Liver (tissue), 9 donors: ENCODE measurements around the gene SCN3A. TPM values are rescaled to one million over a fixed set of nuclear protein-coding genes. Genes with fewer than 3 reads are reported as not detected.

Experiments used
- DNase-seq: peaks from one replicate; pipeline ENCODE4 v3.0.0-alpha.2; 2017; ENCODE audit warnings: low spot score
- H3K27ac ChIP-seq, 2 donors: one replicate each; pipeline ENCODE4 v1.7.0; 2013; ENCODE audit warnings: inconsistent platforms in 2 of 2, low read length in 2 of 2, control low read depth in 1 of 2, low read depth in 1 of 2, mild to moderate bottlenecking in 1 of 2
- H3K27me3 ChIP-seq, 4 donors: one replicate each; pipeline versions ENCODE4 v1.6.1 to v1.7.0; 2013; ENCODE audit warnings: low read length in 3 of 4, inconsistent platforms in 1 of 4, mild to moderate bottlenecking in 1 of 4, moderate library complexity in 1 of 4; ENCODE audit not compliant: control insufficient read depth in 4 of 4, insufficient read depth in 4 of 4
- H3K36me3 ChIP-seq, 4 donors: one replicate each; pipeline versions ENCODE4 v1.6.1 to v1.7.0; 2013; ENCODE audit warnings: low read length in 3 of 4, mild to moderate bottlenecking in 3 of 4, low read depth in 1 of 4, moderate library complexity in 1 of 4; ENCODE audit not compliant: control insufficient read depth in 4 of 4, insufficient read depth in 3 of 4
- H3K4me1 ChIP-seq, 4 donors: one replicate each; pipeline versions ENCODE4 v1.6.1 to v1.7.0; 2013; ENCODE audit warnings: low read length in 3 of 4, mild to moderate bottlenecking in 3 of 4, moderate library complexity in 1 of 4; ENCODE audit not compliant: control insufficient read depth in 4 of 4, insufficient read depth in 4 of 4
- H3K4me3 ChIP-seq, 3 donors: one replicate each; pipeline versions ENCODE4 v1.6.1 to v1.7.0; 2013; ENCODE audit warnings: low read length in 3 of 3, control low read depth in 1 of 3, low read depth in 1 of 3, mild to moderate bottlenecking in 1 of 3
- H3K9ac ChIP-seq, 2 donors: one replicate each; pipeline ENCODE4 v1.7.0; 2013; ENCODE audit warnings: low read length in 2 of 2, mild to moderate bottlenecking in 2 of 2, moderate library complexity in 2 of 2, control low read depth in 1 of 2, low read depth in 1 of 2
- H3K9me3 ChIP-seq, 4 donors: one replicate each; pipeline versions ENCODE4 v1.6.1 to v1.7.0; 2013; ENCODE audit warnings: low read length in 3 of 4; ENCODE audit not compliant: control insufficient read depth in 4 of 4
- ATF3 ChIP-seq: IDR thresholded peaks from 2 replicates; pipeline ENCODE4 v1.6.1; 2016; ENCODE audit warnings: antibody characterized with exemption
- CTCF ChIP-seq: fragments of 150-350 bp; IDR thresholded peaks from 2 replicates; pipeline ENCODE4 v1.5.1; 2017; ENCODE audit warnings: improper control_type of control experiment, low read depth, low read length; ENCODE audit not compliant: missing input control
- EGR1 ChIP-seq, 2 donors: IDR thresholded peaks; 2 replicates each; pipeline ENCODE4 v1.6.1; 2016 to 2018; ENCODE audit warnings: antibody characterized with exemption in 2 of 2, low read depth in 2 of 2
- FOXA1 ChIP-seq: IDR thresholded peaks from 2 replicates; pipeline ENCODE4 v1.6.1; 2016; ENCODE audit warnings: antibody characterized with exemption
- FOXA2 ChIP-seq: IDR thresholded peaks from 2 replicates; pipeline ENCODE4 v1.6.1; 2016; ENCODE audit warnings: antibody characterized with exemption
- GABPA ChIP-seq, 2 donors: IDR thresholded peaks in 1 of 2; conservative IDR thresholded peaks in 1 of 2; 2 replicates each; pipeline ENCODE4 v1.6.1; 2016; ENCODE audit warnings: antibody characterized with exemption in 2 of 2, mild to moderate bottlenecking in 1 of 2, moderate library complexity in 1 of 2
- HNF4A ChIP-seq, 2 donors: conservative IDR thresholded peaks; 2 replicates each; pipeline ENCODE4 v1.6.1; 2016; ENCODE audit warnings: antibody characterized with exemption in 2 of 2, mild to moderate bottlenecking in 2 of 2
- MAX ChIP-seq: IDR thresholded peaks from 2 replicates; pipeline ENCODE4 v1.6.1; 2016; ENCODE audit warnings: antibody characterized with exemption
- RAD21 ChIP-seq, 2 donors: IDR thresholded peaks; 2 replicates each; pipeline ENCODE4 v1.6.1; 2016; ENCODE audit warnings: antibody characterized with exemption in 2 of 2, mild to moderate bottlenecking in 2 of 2
- REST ChIP-seq: IDR thresholded peaks from 2 replicates; pipeline ENCODE4 v1.6.1; 2016; ENCODE audit warnings: antibody characterized with exemption, mild to moderate bottlenecking
- RXRA ChIP-seq, 2 donors: IDR thresholded peaks; 2 replicates each; pipeline ENCODE4 v1.6.1; 2017 to 2018; ENCODE audit warnings: antibody characterized with exemption in 2 of 2, mild to moderate bottlenecking in 1 of 2
- SP1 ChIP-seq: IDR thresholded peaks from 2 replicates; pipeline ENCODE4 v1.6.1; 2018; ENCODE audit warnings: antibody characterized with exemption, mild to moderate bottlenecking
- TAF1 ChIP-seq: conservative IDR thresholded peaks from 2 replicates; pipeline ENCODE4 v1.6.1; 2016; ENCODE audit warnings: antibody characterized with exemption, mild to moderate bottlenecking
- YY1 ChIP-seq: IDR thresholded peaks from 2 replicates; pipeline ENCODE4 v1.6.1; 2016; ENCODE audit warnings: antibody characterized with exemption, mild to moderate bottlenecking
- ZBTB33 ChIP-seq: IDR thresholded peaks from 2 replicates; pipeline ENCODE4 v1.6.1; 2016; ENCODE audit warnings: antibody characterized with exemption
- polyA plus RNA-seq, 2 donors: library from polyadenylated mRNA; stranded (reverse) in 1 of 2; unstranded in 1 of 2; fragments of 200-250 nt in 1 of 2; fragments of >200 nt in 1 of 2; fragmentation: Nextera tagmentation in 1 of 2; extraction: Ambion mirVana in 1 of 2; gene quantifications; one replicate each; pipeline versions ENCODE4 v1.2.1 to v1.2.3, GENCODE V29; 2013 to 2015
- total RNA-seq, 2 donors: library from RNA; depleted of rRNA; stranded (reverse); fragments of >200 nt; gene quantifications; one replicate each; pipeline ENCODE4 v1.2.3, GENCODE V29; 2014
- donor health status: healthy.
- donor health status: healthy.
- donor health status: healthy.
- donor health status: healthy.
- donor health status: healthy.

SCN3A gene
- total and polyA plus RNA-seq, 4 donors, result 0.05 to 1.0 (median 0.29) TPM

- H3K9me3 ChIP-seq, result no peaks in the 10 kb centered on the region
- no peak overlapping the region for H3K4me3 ChIP-seq
- no peak for TF ChIP-seq RAD21 (IDR thresholded peaks at IDR 0.05)
- no peak for TF ChIP-seq GABPA (IDR thresholded peaks at IDR 0.05 in 1 of 2, conservative IDR thresholded peaks at IDR 0.05 in 1 of 2)
- no peak for TF ChIP-seq FOXA2
- TF ChIP-seq ZBTB33, result no peak
- no peak for TF ChIP-seq ATF3
- no peak for TF ChIP-seq CTCF
- TF ChIP-seq EGR1 (IDR thresholded peaks at IDR 0.05; ENCODE audit: low read depth in 2 of 2), result no peak
- no peak for TF ChIP-seq MAX
- no peaks in the 10 kb centered on the region for H3K27me3 ChIP-seq
- H3K9ac ChIP-seq, result no peak overlapping the region
- no peak overlapping the region for H3K27ac ChIP-seq
- H3K4me1 ChIP-seq, result peaks cover 0 to 3% (median under 1%) of the 10 kb centered on the region in 4 donors
- H3K36me3 ChIP-seq, result no peaks in the 10 kb centered on the region
- no peak for DNase-seq
Observed at GRCh38 chr2:165082479-165082878, 121.4 kb downstream of the SCN3A start.

GRCh38 chr2:165081276-165081675 is 122.6 kb downstream of the SCN3A start:
- H3K27ac ChIP-seq, result no peak overlapping the region
- DNase-seq, result no peak
- no peaks in the 10 kb centered on the region for H3K27me3 ChIP-seq
- TF ChIP-seq TAF1 (no peak), SP1 (no peak), HNF4A (conservative IDR thresholded peaks at IDR 0.05) (no peak), REST (no peak), MAX (no peak), YY1 (no peak), RXRA (IDR thresholded peaks at IDR 0.05) (no peak), ZBTB33 (no peak), EGR1 (IDR thresholded peaks at IDR 0.05; ENCODE audit: low read depth in 2 of 2) (no peak), FOXA1 (no peak)
- H3K36me3 ChIP-seq, result no peaks in the 10 kb centered on the region
- H3K4me3 ChIP-seq, result no peak overlapping the region
- no peaks in the 10 kb centered on the region for H3K9me3 ChIP-seq
- no peak overlapping the region for H3K9ac ChIP-seq
- H3K4me1 ChIP-seq, result peaks cover 0 to 3% (median under 1%) of the 10 kb centered on the region in 4 donors
